ENCODE results near the gene TTC7B.

- no peak for TF ChIP-seq CTCF (IDR thresholded peaks at IDR 0.05; ENCODE audit: extremely low read depth in 1 of 2, insufficient read depth in 1 of 2, low read depth in 1 of 2, low read length in 2 of 2)
- no peak for TF ChIP-seq MYC (IDR thresholded peaks at IDR 0.05; ENCODE audit: low read depth, low read length)
These were observed 3.6 kb upstream of the TTC7B start for GRCh38 chr14:90819734-90820393.

All from endothelial cell of umbilical vein (primary cell).